ENCODE results near the gene SEZ6. TPM values are rescaled to one million over a fixed set of nuclear protein-coding genes. Genes with fewer than 3 reads are reported as not detected.

SEZ6 gene
- total and polyA plus RNA-seq, 8 donors, result under 0.01 to 21.4 (median 0.37) TPM; not detected in 2

DNA sequence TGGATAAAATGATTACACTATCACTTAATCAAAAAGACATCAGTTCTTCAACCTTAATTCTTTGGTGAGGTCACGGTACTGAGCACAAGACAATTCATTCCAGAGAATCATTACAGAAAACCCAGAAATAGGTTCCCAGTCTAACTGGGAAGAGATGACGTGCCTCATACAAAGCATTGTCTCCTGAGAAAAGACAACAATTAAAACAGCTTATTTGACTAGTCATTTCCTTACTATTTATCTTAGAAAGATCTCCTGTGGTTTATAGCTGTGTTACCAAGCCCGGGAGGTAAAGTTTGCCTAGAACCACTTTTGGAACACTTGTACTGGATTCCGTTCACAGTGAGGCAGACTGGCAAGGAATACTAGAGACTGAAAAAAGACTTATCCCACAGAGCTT lies 59.6 kb downstream of the SEZ6 start:
- Histone ChIP-seq H3K27ac (peak overlapping the region in 4 of 5 donors; percentile 24 to 99 (median 46)), H3K4me3 (no peak overlapping the region), H3K4me1 (peaks cover 45 to 73% (median 59%) of the 10 kb centered on the region in 4 donors), H3K36me3 (peaks cover 6 to 31% (median 15%) of the 10 kb centered on the region in 4 donors), H3K27me3 (no peaks in the 10 kb centered on the region), H3K9me3 (no peaks in the 10 kb centered on the region)
- 32 to 44% (median 35%) methylated on average over 4 of the region's 4 CpGs for WGBS, 5 donors
- no peak for DNase-seq
- TF ChIP-seq POLR2A (IDR thresholded peaks at IDR 0.05) (no peak), POLR2AphosphoS5 (IDR thresholded peaks at IDR 0.05) (no peak), EP300 (IDR thresholded peaks at IDR 0.05) (no peak), CTCF (IDR thresholded peaks at IDR 0.05) (no peak)
- intact Hi-C loops (cut with DNase I; ENCODE audit: low total_unique reads), result no loop called here

DNA sequence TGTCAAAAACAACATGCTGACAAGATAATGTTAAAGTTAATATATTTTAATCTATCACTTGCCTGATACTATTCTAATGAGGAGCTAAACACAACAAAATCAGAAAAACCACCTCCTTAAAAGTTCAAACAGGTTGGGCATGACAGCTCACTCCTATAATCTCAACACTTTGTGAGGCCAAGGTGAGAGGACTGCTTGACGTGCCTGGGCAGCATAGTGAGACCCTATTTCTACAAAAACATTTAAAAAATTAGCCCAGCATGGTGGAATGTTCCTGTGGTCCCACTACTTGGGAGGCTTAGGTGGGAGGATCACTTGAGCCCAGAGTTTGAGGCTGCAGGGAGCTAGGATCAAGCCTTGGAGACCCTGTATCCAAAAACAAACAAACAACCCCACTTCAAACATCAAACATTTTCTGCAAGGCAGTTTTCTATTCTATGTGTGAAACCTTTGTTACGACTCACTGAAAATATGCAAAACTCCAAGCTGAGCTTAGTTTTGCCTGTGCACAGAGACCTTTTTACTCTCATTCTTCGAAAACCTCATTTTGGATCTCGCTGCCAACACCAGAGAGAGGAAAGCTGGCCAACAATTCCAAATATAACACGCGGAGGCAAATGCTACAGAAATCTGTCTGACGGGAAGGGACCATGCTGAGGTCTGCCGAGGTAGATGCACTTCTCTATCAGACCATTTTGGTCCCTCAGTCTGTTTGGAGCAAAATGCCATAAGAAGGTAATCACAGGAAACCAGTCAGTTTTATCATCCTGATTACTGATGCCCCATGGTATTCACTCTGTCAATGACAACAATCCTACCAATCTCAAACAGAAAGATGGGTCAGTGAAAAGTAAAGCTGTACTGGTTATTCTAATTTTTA lies 60.7 kb downstream of the SEZ6 start:
- DNase-seq, result no peak
- peaks cover 6 to 33% (median 16%) of the 10 kb centered on the region in 4 donors for H3K36me3 ChIP-seq
- no peaks in the 10 kb centered on the region for H3K27me3 ChIP-seq
- H3K9me3 ChIP-seq, result no peaks in the 10 kb centered on the region
- H3K27ac ChIP-seq, result peak overlapping the region in 3 of 5 donors; percentile 33 to 99 (median 58)
- H3K4me1 ChIP-seq, result peaks cover 53 to 84% (median 70%) of the 10 kb centered on the region in 4 donors
- H3K4me3 ChIP-seq, result peak overlapping the region in 1 of 4 donors; percentile 10
- no peak for TF ChIP-seq EP300 (IDR thresholded peaks at IDR 0.05)
- TF ChIP-seq CTCF (IDR thresholded peaks at IDR 0.05), result no peak
- TF ChIP-seq POLR2AphosphoS5 (IDR thresholded peaks at IDR 0.05), result no peak
- no peak for TF ChIP-seq POLR2A (IDR thresholded peaks at IDR 0.05)
- 38 to 65% (median 61%) methylated on average over 8 of the region's 8 CpGs for WGBS, 5 donors
- intact Hi-C loops (cut with DNase I; ENCODE audit: low total_unique reads), result no loop called here

DNA sequence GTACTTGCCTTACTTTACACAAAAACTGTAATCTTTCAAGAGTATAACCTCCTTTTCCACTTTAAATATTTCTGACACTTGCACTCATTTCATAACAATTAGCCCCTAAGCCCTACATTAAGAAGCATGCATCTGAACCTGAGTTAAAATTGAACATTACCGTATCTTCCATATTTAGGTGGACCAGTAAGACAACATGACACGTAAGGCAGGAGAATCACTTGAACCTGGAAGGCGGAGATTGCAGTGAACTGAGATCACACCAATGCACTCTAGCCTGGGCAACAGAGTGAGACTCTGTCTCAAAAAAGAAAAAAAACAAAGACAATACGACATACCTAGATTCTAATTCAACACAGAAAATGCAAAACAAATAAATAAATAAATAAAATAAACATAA lies 61.5 kb downstream of the SEZ6 start:
- H3K9me3 ChIP-seq, result no peaks in the 10 kb centered on the region
- no peak for TF ChIP-seq POLR2AphosphoS5 (IDR thresholded peaks at IDR 0.05)
- no peak for TF ChIP-seq EP300 (IDR thresholded peaks at IDR 0.05)
- TF ChIP-seq CTCF (IDR thresholded peaks at IDR 0.05), result no peak
- no peak for TF ChIP-seq POLR2A (IDR thresholded peaks at IDR 0.05)
- WGBS, 5 donors, result 77 to 84% (median 82%) methylated on average over 4 of the region's 4 CpGs
- intact Hi-C loops (cut with DNase I; ENCODE audit: low total_unique reads), result no loop called here
- DNase-seq, result no peak
- H3K4me3 ChIP-seq, result no peak overlapping the region
- H3K27me3 ChIP-seq, result no peaks in the 10 kb centered on the region
- peaks cover 6 to 33% (median 16%) of the 10 kb centered on the region in 4 donors for H3K36me3 ChIP-seq
- peaks cover 60 to 92% (median 76%) of the 10 kb centered on the region in 4 donors for H3K4me1 ChIP-seq
- H3K27ac ChIP-seq, result peak overlapping the region in 1 of 5 donors; percentile 16

GRCh38 chr17:28942925-28943324 lies 62.9 kb downstream of the SEZ6 start:
- H3K9me3 ChIP-seq, result no peaks in the 10 kb centered on the region
- 84 to 90% (median 86%) methylated on average over 2 of the region's 2 CpGs for WGBS, 5 donors
- no peak overlapping the region for H3K4me3 ChIP-seq
- no peak for TF ChIP-seq POLR2AphosphoS5 (IDR thresholded peaks at IDR 0.05)
- no peak for TF ChIP-seq POLR2A (IDR thresholded peaks at IDR 0.05)
- no peak for TF ChIP-seq EP300 (IDR thresholded peaks at IDR 0.05)
- TF ChIP-seq CTCF (IDR thresholded peaks at IDR 0.05), result no peak
- no peaks in the 10 kb centered on the region for H3K27me3 ChIP-seq
- H3K27ac ChIP-seq, result no peak overlapping the region
- peaks cover 64 to 96% (median 78%) of the 10 kb centered on the region in 4 donors for H3K4me1 ChIP-seq
- H3K36me3 ChIP-seq, result peaks cover 6 to 36% (median 16%) of the 10 kb centered on the region in 4 donors
- no peak for DNase-seq
- intact Hi-C loops (cut with DNase I; ENCODE audit: low total_unique reads), result no loop called here

Data from stomach (tissue), 9 donors.